Endothelial cell (in vitro differentiated cells): ENCODE results near the gene RNF126. TPM values are rescaled to one million over a fixed set of nuclear protein-coding genes. Genes with fewer than 3 reads are reported as not detected.

Experiments
- total RNA-seq: library from RNA; stranded (reverse); fragmentation: NEBNext Ultra II Directional; extraction: Animal tissue kit (Norgen Biotek cat#: 25700); gene quantifications from one replicate; pipeline ENCODE4 v1.2.1, GENCODE V29; 2021; ENCODE audit not compliant: unreplicated experiment

The RNF126 gene
- total RNA-seq, 1 donor from 2014 or later: 41.7 TPM

Other genes starting within 250 kb of the RNF126 start
- gene SHC2, start 202.2 kb downstream of the RNF126 start, total RNA-seq: 46.9 TPM
- 6.5 TPM for gene MADCAM1, start 166.7 kb downstream of the RNF126 start, total RNA-seq
- 18.0 TPM for gene TPGS1, start 155.7 kb downstream of the RNF126 start, total RNA-seq
- 126 TPM for gene CDC34, start 131.5 kb downstream of the RNF126 start, total RNA-seq
- not detected for gene GZMM, start 119.2 kb downstream of the RNF126 start, total RNA-seq
- 353 TPM for gene BSG, start 90.6 kb downstream of the RNF126 start, total RNA-seq
- gene HCN2, start 73.3 kb downstream of the RNF126 start, total RNA-seq: 0.28 TPM
- 53.6 TPM for gene POLRMT, start 29.7 kb downstream of the RNF126 start, total RNA-seq
- gene FGF22, start 23.3 kb downstream of the RNF126 start, total RNA-seq: not detected
- 6.5 TPM for gene FSTL3, start 13.2 kb upstream of the RNF126 start, total RNA-seq
- gene PRSS57, start 32.2 kb upstream of the RNF126 start, total RNA-seq: not detected
- 42.0 TPM for gene PALM, start 45.7 kb upstream of the RNF126 start, total RNA-seq
- gene MISP, start 87.9 kb upstream of the RNF126 start, total RNA-seq: not detected
- 614 TPM for gene PTBP1, start 134.2 kb upstream of the RNF126 start, total RNA-seq
- 17.6 TPM for gene PLPPR3, start 158.7 kb upstream of the RNF126 start, total RNA-seq
- gene AZU1, start 164.6 kb upstream of the RNF126 start, total RNA-seq: 0.21 TPM
- gene PRTN3, start 177.8 kb upstream of the RNF126 start, total RNA-seq: not detected
- not detected for gene ELANE, start 189.1 kb upstream of the RNF126 start, total RNA-seq
- gene CFD, start 196.4 kb upstream of the RNF126 start, total RNA-seq: 0.46 TPM
- gene MED16, start 230.0 kb upstream of the RNF126 start, total RNA-seq: 66.5 TPM
- not detected for gene RNU6-9, start 230.3 kb upstream of the RNF126 start, total RNA-seq